Measurements from ENCODE around the gene ANTKMT.

- TF ChIP-seq TAF1 (IDR thresholded peaks at IDR 0.05; ENCODE audit: low read depth) (no peak), POLR2AphosphoS5 (IDR thresholded peaks at IDR 0.05) (no peak), EZH2 (IDR thresholded peaks at IDR 0.05; ENCODE audit: borderline replicate concordance, insufficient read depth, low read length, poor library complexity, severe bottlenecking) (no peak), EP300 (conservative IDR thresholded peaks at IDR 0.05; ENCODE audit: poor library complexity, severe bottlenecking) (no peak), SMC3 (conservative IDR thresholded peaks at IDR 0.05; ENCODE audit: poor library complexity) (no peak)
- TF ChIP-seq, protein P1, sequence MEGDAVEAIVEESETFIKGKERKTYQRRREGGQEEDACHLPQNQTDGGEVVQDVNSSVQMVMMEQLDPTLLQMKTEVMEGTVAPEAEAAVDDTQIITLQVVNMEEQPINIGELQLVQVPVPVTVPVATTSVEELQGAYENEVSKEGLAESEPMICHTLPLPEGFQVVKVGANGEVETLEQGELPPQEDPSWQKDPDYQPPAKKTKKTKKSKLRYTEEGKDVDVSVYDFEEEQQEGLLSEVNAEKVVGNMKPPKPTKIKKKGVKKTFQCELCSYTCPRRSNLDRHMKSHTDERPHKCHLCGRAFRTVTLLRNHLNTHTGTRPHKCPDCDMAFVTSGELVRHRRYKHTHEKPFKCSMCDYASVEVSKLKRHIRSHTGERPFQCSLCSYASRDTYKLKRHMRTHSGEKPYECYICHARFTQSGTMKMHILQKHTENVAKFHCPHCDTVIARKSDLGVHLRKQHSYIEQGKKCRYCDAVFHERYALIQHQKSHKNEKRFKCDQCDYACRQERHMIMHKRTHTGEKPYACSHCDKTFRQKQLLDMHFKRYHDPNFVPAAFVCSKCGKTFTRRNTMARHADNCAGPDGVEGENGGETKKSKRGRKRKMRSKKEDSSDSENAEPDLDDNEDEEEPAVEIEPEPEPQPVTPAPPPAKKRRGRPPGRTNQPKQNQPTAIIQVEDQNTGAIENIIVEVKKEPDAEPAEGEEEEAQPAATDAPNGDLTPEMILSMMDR (IDR thresholded peaks at IDR 0.05; ENCODE audit: poor library complexity, severe bottlenecking), result no peak
- TF ChIP-seq, protein P2, sequence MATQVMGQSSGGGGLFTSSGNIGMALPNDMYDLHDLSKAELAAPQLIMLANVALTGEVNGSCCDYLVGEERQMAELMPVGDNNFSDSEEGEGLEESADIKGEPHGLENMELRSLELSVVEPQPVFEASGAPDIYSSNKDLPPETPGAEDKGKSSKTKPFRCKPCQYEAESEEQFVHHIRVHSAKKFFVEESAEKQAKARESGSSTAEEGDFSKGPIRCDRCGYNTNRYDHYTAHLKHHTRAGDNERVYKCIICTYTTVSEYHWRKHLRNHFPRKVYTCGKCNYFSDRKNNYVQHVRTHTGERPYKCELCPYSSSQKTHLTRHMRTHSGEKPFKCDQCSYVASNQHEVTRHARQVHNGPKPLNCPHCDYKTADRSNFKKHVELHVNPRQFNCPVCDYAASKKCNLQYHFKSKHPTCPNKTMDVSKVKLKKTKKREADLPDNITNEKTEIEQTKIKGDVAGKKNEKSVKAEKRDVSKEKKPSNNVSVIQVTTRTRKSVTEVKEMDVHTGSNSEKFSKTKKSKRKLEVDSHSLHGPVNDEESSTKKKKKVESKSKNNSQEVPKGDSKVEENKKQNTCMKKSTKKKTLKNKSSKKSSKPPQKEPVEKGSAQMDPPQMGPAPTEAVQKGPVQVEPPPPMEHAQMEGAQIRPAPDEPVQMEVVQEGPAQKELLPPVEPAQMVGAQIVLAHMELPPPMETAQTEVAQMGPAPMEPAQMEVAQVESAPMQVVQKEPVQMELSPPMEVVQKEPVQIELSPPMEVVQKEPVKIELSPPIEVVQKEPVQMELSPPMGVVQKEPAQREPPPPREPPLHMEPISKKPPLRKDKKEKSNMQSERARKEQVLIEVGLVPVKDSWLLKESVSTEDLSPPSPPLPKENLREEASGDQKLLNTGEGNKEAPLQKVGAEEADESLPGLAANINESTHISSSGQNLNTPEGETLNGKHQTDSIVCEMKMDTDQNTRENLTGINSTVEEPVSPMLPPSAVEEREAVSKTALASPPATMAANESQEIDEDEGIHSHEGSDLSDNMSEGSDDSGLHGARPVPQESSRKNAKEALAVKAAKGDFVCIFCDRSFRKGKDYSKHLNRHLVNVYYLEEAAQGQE (IDR thresholded peaks at IDR 0.05; ENCODE audit: borderline replicate concordance), result no peak
These were observed 12.0 kb downstream of the ANTKMT start for GRCh38 chr16:732936-733335.
